Esophagus squamous epithelium (tissue), 5 donors: Measurements from ENCODE around the gene COLGALT1. TPM values are rescaled to one million over a fixed set of nuclear protein-coding genes. Genes with fewer than 3 reads are reported as not detected.

ENCODE experiments used
- DNase-seq: peaks from one replicate; lab custom pipeline; 2025; lab: John Stamatoyannopoulos, UW
- H3K27ac ChIP-seq, 4 donors: fragments of 200-600 bp; sonication (generic); one replicate each; pipeline ENCODE4 v1.5.1; 2016 to 2019; ENCODE audit warnings: mild to moderate bottlenecking in 1 of 4
- H3K27me3 ChIP-seq, 4 donors: fragments of 200-600 bp; sonication (generic); 1 replicate in 3 of 4; 2 replicates in 1 of 4; pipeline versions ENCODE4 v1.5.1 to v1.6.0; 2017 to 2021; ENCODE audit warnings: antibody characterized with exemption in 1 of 4
- H3K36me3 ChIP-seq, 3 donors: fragments of 200-600 bp; sonication (generic); one replicate each; pipeline ENCODE4 v1.5.1; 2016 to 2019
- H3K4me1 ChIP-seq, 3 donors: fragments of 200-600 bp; sonication (generic); one replicate each; pipeline ENCODE4 v1.5.1; 2017 to 2019
- H3K4me3 ChIP-seq, 4 donors: fragments of 200-600 bp; sonication (generic); 1 replicate in 3 of 4; 2 replicates in 1 of 4; pipeline ENCODE4 v1.5.1; 2016 to 2019; ENCODE audit warnings: mild to moderate bottlenecking in 2 of 4, moderate library complexity in 1 of 4
- H3K9me3 ChIP-seq, 3 donors: fragments of 200-600 bp; sonication (generic); one replicate each; pipeline ENCODE4 v1.5.1; 2016 to 2019
- CTCF ChIP-seq, 6 experiments: fragments of 450-650 bp in 4 of 6; fragments of 200-600 bp in 2 of 6; sonication (generic) in 2 of 6; IDR thresholded peaks; one replicate each; pipeline ENCODE4 v1.5.1; 2016 to 2019; ENCODE audit warnings: antibody characterized with exemption in 6 of 6, mild to moderate bottlenecking in 4 of 6, moderate library complexity in 4 of 6
- POLR2A ChIP-seq, 4 donors: fragments of 450-650 bp; IDR thresholded peaks; one replicate each; pipeline ENCODE4 v1.6.1; 2017; ENCODE audit warnings: antibody characterized with exemption in 4 of 4, mild to moderate bottlenecking in 4 of 4, moderate library complexity in 3 of 4
- WGBS, 2 donors: methylation state at CpG; one replicate each; pipeline ENCODE4 v1.1.5; 2018; 5-methylcytosine and 5-hydroxymethylcytosine counted together
- intact Hi-C: fragments of 100-400 bp; cut with DNase I; formaldehyde crosslinking; loops from one replicate; pipeline ENCODE4 v1.15.0; 2022
- total RNA-seq, 4 donors: library from RNA; depleted of rRNA; stranded (reverse); fragments of >200 nt; gene quantifications; one replicate each; pipeline ENCODE4 v1.1.0, GENCODE V29; 2016
- donor health status: DM: yes; HTN: yes; CAD: no.

Gene COLGALT1
- total RNA-seq, 4 donors from 2014 or later = 23.1 to 51.9 (median 35.6) TPM

DNA sequence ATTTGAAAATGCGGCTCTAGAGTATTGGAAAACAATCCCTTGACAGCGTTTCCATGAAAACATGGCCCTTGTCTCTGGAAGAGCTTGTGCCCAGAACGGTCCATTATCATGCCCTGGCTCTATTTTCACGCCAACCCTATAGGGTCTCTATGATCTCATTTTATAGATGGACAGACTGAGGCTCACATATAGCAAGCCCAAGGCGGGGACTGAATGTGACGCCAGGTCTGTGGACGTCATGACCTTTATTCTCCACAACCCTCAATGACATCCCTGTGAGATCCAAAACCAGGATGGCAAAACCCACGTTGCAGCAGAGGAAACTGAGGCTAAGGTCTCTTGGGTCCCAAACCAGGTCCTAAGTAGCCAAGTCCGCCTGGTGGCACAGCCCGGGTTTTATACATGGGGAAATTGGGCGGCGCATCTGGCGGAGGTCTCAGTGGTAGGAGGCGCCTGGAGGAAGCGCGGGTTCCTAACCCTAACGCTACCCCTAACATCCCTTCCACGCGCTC is 425 bp upstream of the COLGALT1 start:
- Histone ChIP-seq H3K36me3 (peaks cover 0 to 27% (median 4%) of the 10 kb centered on the region in 3 donors), H3K27ac (peak overlapping the region; percentile 59 to 96 (median 88)), H3K27me3 (no peaks in the 10 kb centered on the region), H3K9me3 (no peaks in the 10 kb centered on the region), H3K4me1 (peaks cover 13 to 61% (median 18%) of the 10 kb centered on the region in 3 donors), H3K4me3 (peak overlapping the region; percentile 76 to 99 (median 92))
- TF ChIP-seq POLR2A (IDR thresholded peaks at IDR 0.05) = no peak
- no peak for TF ChIP-seq CTCF (IDR thresholded peaks at IDR 0.05)
- 13 to 31% methylated on average over 11 to 12 of the region's 19 CpGs for WGBS, 2 donors
- intact Hi-C loops = no loop called here
- DNase-seq = no peak

GRCh38 chr19:17555929-17556813 is 722 bp downstream of the COLGALT1 start:
- H3K27ac ChIP-seq = peak overlapping the region; percentile 87 to 96 (median 91)
- DNase-seq = no peak
- H3K9me3 ChIP-seq = no peaks in the 10 kb centered on the region
- intact Hi-C loops = no loop called here
- peaks cover 13 to 64% (median 18%) of the 10 kb centered on the region in 3 donors for H3K4me1 ChIP-seq
- TF ChIP-seq CTCF (IDR thresholded peaks at IDR 0.05) (no peak), POLR2A (IDR thresholded peaks at IDR 0.05) (peak in 1 of 4 donors; percentile 32)
- peaks cover 0 to 39% (median 7%) of the 10 kb centered on the region in 3 donors for H3K36me3 ChIP-seq
- no peaks in the 10 kb centered on the region for H3K27me3 ChIP-seq
- H3K4me3 ChIP-seq = peak overlapping the region; percentile 76 to 99 (median 92)
- 10 to 73% methylated on average over 1 to 14 of the region's 46 CpGs for WGBS, 2 donors

DNA sequence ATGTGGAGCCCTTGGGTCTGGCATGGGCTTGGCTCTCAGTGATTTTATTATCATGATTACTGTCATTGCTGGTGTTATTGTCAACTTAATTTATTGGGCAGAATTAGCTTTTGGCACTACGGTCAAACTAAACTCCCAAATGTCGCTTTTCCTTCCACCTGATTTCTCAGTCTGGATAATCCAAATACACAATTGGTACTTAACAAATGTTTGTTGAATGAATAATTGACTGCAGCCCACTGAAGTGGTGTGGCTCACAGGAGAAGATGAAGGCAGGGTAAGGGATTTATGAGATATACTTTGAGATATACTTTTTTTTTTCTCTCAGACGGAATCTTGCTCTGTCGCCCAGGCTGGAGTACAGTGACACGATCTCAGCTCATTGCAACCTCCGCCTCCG is 1.5 kb downstream of the COLGALT1 start:
- peaks cover 0 to 47% (median 7%) of the 10 kb centered on the region in 3 donors for H3K36me3 ChIP-seq
- H3K4me1 ChIP-seq = peaks cover 13 to 66% (median 18%) of the 10 kb centered on the region in 3 donors
- H3K27me3 ChIP-seq = no peaks in the 10 kb centered on the region
- intact Hi-C loops = no loop called here
- H3K4me3 ChIP-seq = peak overlapping the region in 3 of 4 donors; percentile 76 to 99 (median 98)
- peak overlapping the region in 1 of 4 donors; percentile 96 for H3K27ac ChIP-seq
- TF ChIP-seq POLR2A (IDR thresholded peaks at IDR 0.05) (no peak), CTCF (IDR thresholded peaks at IDR 0.05) (no peak)
- DNase-seq = no peak
- no peaks in the 10 kb centered on the region for H3K9me3 ChIP-seq
- WGBS, 2 donors = 74 to 94% methylated on average over 7 of the region's 7 CpGs

DNA sequence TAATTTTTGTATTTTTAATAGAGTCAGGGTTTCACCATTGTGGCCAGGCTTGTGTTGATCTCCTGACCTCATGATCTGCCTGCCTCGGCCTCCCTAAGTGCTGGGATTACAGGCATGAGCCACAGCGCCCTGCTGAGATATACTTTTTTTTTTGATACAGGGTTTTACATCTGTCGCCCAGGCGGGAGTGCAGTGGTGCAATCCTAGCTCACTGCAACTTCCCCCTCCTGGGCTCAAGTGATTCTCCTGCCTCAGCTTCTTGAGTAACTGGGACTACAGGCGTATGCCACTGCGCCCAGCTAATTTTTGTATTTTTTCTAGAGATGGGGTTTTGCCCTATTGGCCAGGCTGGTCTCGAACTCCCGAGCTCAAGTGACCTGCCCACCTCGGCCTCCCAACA is 2.0 kb downstream of the COLGALT1 start:
- Histone ChIP-seq H3K4me1 (peaks cover 13 to 65% (median 18%) of the 10 kb centered on the region in 3 donors), H3K27me3 (no peaks in the 10 kb centered on the region), H3K4me3 (no peak overlapping the region), H3K9me3 (no peaks in the 10 kb centered on the region), H3K36me3 (peaks cover 0 to 52% (median 7%) of the 10 kb centered on the region in 3 donors), H3K27ac (peak overlapping the region in 1 of 4 donors; percentile 2)
- WGBS, 2 donors = 80 to 84% methylated on average over 9 of the region's 9 CpGs
- intact Hi-C loops = no loop called here
- DNase-seq = no peak
- TF ChIP-seq POLR2A (IDR thresholded peaks at IDR 0.05) (no peak), CTCF (IDR thresholded peaks at IDR 0.05) (no peak)

DNA sequence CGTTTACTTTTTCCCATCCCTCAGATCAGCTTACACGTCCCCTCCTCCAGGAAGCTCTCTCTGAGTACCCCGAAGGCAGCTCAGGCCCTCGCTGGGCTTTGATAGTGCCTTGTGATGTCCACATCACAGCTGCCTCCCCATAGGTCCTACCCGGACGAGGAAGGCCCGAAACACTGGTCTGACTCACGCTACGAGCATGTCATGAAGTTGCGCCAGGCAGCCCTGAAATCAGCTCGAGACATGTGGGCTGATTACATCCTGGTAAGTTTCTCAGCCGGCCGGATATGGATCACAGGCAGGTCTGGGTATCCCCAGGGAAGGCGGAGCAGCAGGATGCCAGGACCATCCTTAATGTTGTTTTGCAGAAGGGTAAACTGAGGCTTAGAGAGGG is 4.8 kb downstream of the COLGALT1 start:
- Histone ChIP-seq H3K27ac (peak overlapping the region in 3 of 4 donors; percentile 22 to 39 (median 37)), H3K27me3 (no peaks in the 10 kb centered on the region), H3K4me1 (peaks cover 7 to 37% (median 9%) of the 10 kb centered on the region in 3 donors), H3K4me3 (no peak overlapping the region), H3K36me3 (peaks cover 0 to 78% (median 13%) of the 10 kb centered on the region in 3 donors), H3K9me3 (no peaks in the 10 kb centered on the region)
- no peak for DNase-seq
- 74 to 82% methylated on average over 2 to 10 of the region's 14 CpGs for WGBS, 2 donors
- TF ChIP-seq CTCF (IDR thresholded peaks at IDR 0.05) = no peak
- TF ChIP-seq POLR2A (IDR thresholded peaks at IDR 0.05) = no peak
- intact Hi-C loops = no loop called here
